OCI-LY7 (cell line): Measurements from ENCODE around the gene RGMB.

Source experiments
- CTCF ChIP-seq: fragments of 200-600 bp; sonication (generic); conservative IDR thresholded peaks from 2 replicates; pipeline ENCODE4 v1.5.1; 2014; ENCODE audit warnings: mild to moderate bottlenecking, antibody characterized with exemption, low read length, moderate library complexity, mixed read lengths
- EZH2phosphoT487 ChIP-seq: fragments of 200-600 bp; sonication (generic); IDR thresholded peaks from 2 replicates; pipeline ENCODE4 v1.6.1; 2018; ENCODE audit warnings: low read depth, borderline replicate concordance, mild to moderate bottlenecking, mixed run types, antibody characterized with exemption, low read length, moderate library complexity, mixed read lengths

- TF ChIP-seq CTCF (no peak), EZH2phosphoT487 (no peak)
These were observed 72.4 kb downstream of the RGMB start for GRCh38 chr5:98845878-98846277.
